ENCODE results near the gene REEP1. TPM values are rescaled to one million over a fixed set of nuclear protein-coding genes. Genes with fewer than 3 reads are reported as not detected.

REEP1 gene
- total and polyA plus RNA-seq, 9 of the 15 experiments (the other 6 are each of a cell fraction or from before 2014, with no cell fraction given) = 0.11 to 0.67 (median 0.13) TPM

DNA sequence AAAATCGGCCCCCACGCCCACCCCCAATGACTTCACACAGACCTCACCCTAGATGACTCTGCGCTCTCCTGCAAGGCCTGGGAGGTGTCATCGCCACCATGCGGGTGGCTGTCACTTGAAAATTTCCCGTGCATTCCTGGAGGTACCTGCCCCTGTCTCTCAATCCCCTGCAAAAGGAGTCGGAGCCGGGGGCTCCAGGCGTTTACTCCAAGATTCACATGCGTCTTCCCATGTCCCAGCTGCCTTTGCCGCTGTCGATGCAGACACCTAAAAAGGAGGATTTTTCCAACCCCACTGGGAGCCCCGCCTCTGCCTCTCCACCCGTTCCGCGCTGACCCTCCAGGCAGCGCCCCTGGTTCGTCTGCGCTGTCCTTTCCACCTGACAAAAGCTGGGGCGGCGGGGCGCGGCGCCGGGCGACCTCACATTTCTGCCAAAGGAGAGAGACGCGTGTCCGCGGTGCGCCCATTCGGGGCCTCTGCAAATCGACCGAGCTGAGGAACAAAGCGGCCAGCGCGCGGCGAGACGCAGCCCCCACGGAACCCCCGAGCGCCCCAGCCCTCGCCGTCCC lies 667 bp downstream of the REEP1 start:
- no peak for FAIRE-seq
- no peaks in the 10 kb centered on the region for H3K9me1 ChIP-seq (ENCODE audit: control insufficient read depth, insufficient read depth, low read length)
- TF ChIP-seq, protein P1, sequence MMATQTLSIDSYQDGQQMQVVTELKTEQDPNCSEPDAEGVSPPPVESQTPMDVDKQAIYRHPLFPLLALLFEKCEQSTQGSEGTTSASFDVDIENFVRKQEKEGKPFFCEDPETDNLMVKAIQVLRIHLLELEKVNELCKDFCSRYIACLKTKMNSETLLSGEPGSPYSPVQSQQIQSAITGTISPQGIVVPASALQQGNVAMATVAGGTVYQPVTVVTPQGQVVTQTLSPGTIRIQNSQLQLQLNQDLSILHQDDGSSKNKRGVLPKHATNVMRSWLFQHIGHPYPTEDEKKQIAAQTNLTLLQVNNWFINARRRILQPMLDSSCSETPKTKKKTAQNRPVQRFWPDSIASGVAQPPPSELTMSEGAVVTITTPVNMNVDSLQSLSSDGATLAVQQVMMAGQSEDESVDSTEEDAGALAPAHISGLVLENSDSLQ (IDR thresholded peaks at IDR 0.05) = no peak
- TF ChIP-seq HMGN3 (IDR thresholded peaks at IDR 0.05; ENCODE audit: borderline replicate concordance, extremely low read depth, insufficient read length, low read depth, low read length) (no peak), HNRNPUL1 (IDR thresholded peaks at IDR 0.05; ENCODE audit: low read length) (no peak), MTA1 (IDR thresholded peaks at IDR 0.05; ENCODE audit: borderline replicate concordance) (no peak), SLC30A9 (CRISPR knock-in tag; IDR thresholded peaks at IDR 0.05) (no peak), ZNF444 (CRISPR knock-in tag; IDR thresholded peaks at IDR 0.05) (no peak)
- H3K27ac ChIP-seq (ENCODE audit: extremely low read depth, low read depth, low read length) = no peak overlapping the region
- WGBS (ENCODE audit: insufficient coverage, low coverage, missing lambda C conversion rate) = 10% methylated on average over 12 of the region's 45 CpGs
- H3K27me3 ChIP-seq (ENCODE audit: control insufficient read depth in 2 of 2, insufficient read depth in 2 of 2, low read length in 2 of 2) = peaks cover 17 to 57% of the 10 kb centered on the region in 2 experiments
- H3K9ac ChIP-seq (ENCODE audit: insufficient read depth in 1 of 2, low read depth in 2 of 2, low read length in 2 of 2) = no peak overlapping the region
- ChIA-PET CTCF (ENCODE audit: low intra/inter-chr PET ratio) (no interaction called here), POLR2A (no interaction called here)
- in situ Hi-C loops (cut with MboI) (no loop called here), intact Hi-C loops (cut with micrococcal nuclease) (no loop called here)
- no peak overlapping the region for H3K4me3 ChIP-seq
- no peak for DNase-seq (ENCODE audit: extremely low read depth in 1 of 4, low spot score in 3 of 4)
- H2AFZ ChIP-seq (ENCODE audit: low read depth, low read length) = no peak overlapping the region
- no TSS peak for BruUV-seq (replicated peaks)
- H3K36me3 ChIP-seq (ENCODE audit: control insufficient read depth, insufficient read depth, low read length) = no peaks in the 10 kb centered on the region
- H3K4me1 ChIP-seq (replicated peaks in 1 of 2; ENCODE audit: control insufficient read depth in 2 of 2, insufficient read depth in 2 of 2, low read length in 2 of 2) = peaks cover 0 to 5% of the 10 kb centered on the region in 2 experiments; a peak in 1 of 5 replicates
- H3K4me2 ChIP-seq (ENCODE audit: insufficient read depth, low read length) = no peak overlapping the region
- H4K20me1 ChIP-seq (replicated peaks; ENCODE audit: control insufficient read depth, insufficient read depth, low read length) = 0 out of 2 replicates have a peak, but pooled peaks cover 3% of the 10 kb centered on the region
- ATAC-seq = no peak
- H3K9me3 ChIP-seq (replicated peaks; ENCODE audit: control insufficient read depth, insufficient read depth, low read depth, low read length) = no peaks in the 10 kb centered on the region; the same call in 1 of the 2 replicates
- H3K79me2 ChIP-seq (ENCODE audit: control insufficient read depth, insufficient read depth, low read length) = no peaks in the 10 kb centered on the region
